Activated CD4-positive, CD25-positive, alpha-beta regulatory T cell (primary cell): ENCODE data around the gene SLCO6A1.
"Not testable (repeated sequence)": the region's sequence is repeated elsewhere in the genome, so short reads cannot be mapped to it uniquely, and the experiment has no call there.

Experiments used
- DNase-seq, 4 experiments: peaks; one replicate each; lab custom pipeline; 2025; lab: John Stamatoyannopoulos, UW

The SLCO6A1 gene, protein sequence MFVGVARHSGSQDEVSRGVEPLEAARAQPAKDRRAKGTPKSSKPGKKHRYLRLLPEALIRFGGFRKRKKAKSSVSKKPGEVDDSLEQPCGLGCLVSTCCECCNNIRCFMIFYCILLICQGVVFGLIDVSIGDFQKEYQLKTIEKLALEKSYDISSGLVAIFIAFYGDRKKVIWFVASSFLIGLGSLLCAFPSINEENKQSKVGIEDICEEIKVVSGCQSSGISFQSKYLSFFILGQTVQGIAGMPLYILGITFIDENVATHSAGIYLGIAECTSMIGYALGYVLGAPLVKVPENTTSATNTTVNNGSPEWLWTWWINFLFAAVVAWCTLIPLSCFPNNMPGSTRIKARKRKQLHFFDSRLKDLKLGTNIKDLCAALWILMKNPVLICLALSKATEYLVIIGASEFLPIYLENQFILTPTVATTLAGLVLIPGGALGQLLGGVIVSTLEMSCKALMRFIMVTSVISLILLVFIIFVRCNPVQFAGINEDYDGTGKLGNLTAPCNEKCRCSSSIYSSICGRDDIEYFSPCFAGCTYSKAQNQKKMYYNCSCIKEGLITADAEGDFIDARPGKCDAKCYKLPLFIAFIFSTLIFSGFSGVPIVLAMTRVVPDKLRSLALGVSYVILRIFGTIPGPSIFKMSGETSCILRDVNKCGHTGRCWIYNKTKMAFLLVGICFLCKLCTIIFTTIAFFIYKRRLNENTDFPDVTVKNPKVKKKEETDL

DNA sequence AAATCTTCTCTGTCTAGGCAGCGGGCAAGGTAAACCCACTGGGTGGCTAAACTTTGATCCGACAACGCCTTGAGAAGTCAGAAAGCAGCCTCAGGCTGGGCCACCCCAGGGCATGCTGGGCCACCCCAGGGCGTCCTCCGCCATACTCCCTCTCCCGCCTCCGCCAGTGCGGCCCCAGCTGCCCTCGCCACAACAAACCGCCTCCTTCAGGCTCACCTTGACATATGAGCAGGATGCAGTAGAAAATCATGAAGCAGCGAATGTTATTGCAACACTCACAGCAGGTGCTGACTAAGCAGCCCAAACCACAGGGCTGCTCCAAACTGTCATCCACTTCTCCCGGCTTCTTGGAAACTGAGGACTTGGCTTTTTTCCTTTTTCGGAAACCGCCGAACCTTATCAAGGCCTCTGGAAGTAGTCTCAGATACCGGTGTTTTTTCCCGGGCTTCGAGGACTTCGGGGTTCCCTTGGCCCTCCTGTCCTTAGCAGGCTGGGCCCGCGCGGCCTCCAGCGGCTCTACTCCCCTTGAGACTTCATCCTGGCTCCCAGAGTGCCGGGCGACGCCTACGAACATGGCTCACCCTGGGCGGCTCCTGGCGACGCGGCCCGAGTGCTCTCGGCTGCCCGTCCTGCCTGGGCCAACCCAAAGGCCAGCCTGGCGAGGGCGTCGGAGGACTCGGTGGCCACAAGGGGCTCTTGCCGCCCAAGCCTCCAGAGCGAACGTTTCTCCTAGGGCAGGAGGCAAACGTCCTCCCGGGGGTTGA lies at the start of gene SLCO6A1:
SLCO6A1 (minus strand) TSS at position 731 of the 764 bp plus-strand sequence; CDS start at position 574, 157 bp downstream.
- DNase-seq = no peak

DNA sequence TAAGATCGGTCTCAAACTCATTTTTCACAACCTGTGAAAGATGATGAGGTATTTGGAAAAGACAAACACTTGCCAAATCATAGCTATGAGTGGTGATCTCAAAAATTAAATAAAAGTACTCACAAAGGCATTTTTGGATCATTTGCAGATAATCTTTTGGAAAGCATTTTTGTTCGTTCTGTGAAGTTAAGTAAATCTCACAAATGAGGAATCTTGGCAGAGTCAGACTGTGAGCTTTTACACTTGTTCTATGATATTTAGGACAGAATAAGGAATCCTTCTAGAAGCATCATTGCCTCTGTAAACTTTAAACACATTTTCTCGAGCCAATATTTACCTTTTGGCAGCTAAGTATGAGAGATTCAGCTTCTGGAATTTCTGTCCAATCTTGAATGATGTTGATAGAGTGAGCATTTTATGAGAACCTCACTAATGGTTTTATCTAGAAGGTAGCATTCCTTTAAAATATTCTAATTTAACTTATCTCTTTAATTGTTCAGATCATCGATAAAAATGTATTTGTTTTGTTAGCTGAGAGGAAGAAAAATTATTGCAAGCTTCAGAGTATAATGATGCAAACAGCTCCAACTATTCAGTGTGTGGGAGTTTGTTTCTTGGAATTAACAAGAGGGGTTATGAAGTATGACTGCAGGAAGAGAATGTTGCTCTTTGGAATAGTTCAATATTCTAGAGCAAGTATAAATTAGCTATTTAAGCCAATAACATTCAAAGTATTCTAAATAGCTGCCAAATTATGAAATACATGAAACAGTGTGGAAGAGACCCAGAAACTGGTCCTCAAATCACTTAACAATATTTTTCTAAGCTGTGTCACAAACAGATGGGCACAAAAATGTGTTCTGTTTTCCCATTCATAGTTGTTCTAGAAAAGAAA lies 48.6 kb upstream of the SLCO6A1 start:
- DNase-seq = no peak

DNA sequence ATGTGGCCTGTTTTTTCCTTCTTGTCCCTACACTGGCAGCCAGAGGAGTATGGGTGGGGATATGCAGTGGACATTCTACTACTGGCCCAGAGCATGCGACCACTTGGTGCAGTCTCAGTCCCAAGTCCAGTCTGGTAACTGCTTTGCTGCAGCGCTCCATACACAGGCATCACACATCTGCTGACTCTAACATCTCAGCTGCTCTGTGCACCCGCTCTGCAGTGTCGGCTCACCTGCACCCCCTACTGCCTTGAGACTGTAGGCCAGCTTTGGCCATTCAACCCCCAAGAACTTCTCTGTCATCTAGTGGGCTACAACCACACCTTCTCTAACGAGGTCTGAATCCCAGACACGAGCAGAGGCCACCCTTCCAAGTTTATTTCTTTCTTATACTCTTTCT lies 46.4 kb upstream of the SLCO6A1 start:
- no peak for DNase-seq

DNA sequence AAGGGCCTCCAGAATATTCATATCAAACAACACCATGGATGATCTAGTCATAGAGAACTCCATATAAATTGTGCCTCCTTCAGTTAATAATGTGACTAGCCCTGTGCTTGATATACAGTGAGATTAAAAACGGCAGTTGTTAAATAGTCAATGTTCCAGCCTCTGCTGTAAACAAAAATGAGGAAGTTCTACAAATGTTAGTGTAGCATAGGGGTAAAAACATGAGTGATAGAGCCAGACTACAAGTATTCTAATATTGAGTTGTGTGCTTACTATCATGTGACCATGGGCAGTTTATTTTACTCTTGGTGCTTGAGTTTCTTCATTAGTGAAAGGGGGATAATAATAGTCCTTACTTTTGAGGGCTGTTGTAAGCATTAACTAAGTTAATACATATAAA lies 43.3 kb upstream of the SLCO6A1 start:
- no peak for DNase-seq

DNA sequence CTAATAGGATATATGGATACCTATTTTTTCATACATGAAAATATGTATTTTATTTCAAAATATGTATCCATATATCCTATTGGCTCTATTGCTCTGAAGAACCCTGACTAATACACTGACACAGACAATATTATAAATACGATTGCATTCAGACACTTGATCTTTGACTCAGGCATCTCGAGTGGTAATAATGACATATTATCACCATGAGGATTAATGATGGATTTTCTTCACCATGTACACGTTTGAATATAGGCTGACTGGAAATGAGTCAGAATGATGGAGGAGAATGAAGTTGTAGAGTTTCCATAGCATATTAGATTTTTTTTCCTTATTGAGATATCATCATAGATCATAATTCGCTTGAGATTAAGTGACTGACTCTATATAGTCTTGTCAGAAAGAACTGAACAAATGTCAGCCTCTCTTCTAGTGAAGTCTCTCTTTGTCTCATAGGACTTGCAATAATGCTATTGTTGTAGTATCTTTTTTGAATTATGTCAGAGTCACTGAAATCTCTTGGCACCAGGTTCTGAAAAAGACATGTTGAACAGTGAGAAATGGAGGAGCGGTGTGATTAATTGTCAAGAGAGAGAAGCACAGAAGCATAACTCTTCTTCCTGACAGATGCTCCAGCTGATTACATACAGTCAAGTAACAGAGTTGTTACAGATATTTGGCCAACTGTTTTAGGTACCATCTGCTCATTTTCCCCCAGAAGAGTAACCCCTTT lies 41.4 kb upstream of the SLCO6A1 start:
- DNase-seq = no peak

DNA sequence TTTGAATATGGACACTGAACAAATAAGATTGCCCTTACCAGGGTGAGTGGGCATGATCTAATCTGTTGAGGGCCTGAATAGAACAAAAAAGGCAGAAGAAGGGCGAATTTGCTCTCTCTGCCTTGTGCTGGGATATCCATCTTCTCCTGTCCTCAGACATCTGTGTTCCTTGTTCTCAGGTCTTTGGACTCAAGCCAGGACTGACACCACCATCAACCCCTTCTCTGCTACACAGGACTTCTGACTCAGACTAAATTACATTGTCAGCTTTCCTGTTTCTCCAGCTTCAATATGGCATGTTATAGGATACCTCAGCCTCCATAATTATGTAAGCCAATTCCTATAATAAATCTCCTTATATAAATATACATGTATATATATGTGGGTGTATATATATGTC lies 40.8 kb upstream of the SLCO6A1 start:
- no peak for DNase-seq

DNA sequence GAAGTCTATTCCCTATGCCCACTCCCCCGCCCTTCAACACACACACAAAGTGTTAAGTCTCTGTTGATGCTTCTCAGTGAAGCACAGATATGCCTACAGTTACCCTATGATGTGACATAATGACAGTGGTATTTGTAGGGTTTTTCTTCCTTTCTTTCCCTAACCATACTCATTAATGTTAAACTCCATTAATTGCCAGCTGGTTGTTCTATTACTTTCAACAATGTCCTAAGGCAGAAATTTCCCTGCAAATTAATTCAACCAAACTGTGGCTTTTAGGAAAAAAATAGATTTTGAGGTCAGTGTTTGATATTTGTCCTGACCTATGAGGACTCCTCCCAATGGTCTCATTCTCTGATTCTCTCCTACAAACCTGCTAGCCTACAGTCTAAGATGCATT lies 38.2 kb upstream of the SLCO6A1 start:
- no peak for DNase-seq

DNA sequence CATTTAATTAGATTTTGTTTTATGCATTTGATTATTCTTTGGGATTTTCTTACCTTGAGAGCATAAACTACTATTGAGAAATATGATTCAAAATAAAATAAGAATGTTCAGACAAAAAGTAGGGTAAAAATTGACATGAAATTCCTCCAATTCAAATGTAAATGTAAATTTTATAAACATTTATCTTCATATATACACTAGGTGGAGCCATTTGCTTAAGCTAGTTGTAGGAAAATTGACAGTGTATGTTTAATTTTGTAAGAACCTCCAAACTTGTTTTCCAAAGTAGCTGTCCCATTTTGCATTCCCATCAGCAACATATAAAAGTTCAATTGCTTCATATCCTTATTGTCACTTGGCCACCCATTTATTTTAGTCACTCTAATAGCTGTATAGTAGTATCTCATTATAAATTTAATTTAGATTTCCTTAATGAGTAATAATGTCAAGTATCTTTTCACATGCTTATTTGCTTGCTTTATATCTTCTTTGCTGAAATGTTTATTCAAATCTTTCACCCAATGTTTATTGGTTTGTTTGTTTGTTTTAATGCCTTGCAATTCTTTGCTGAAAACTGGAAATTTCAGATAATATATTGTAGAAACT lies 37.6 kb upstream of the SLCO6A1 start:
- no peak for DNase-seq

DNA sequence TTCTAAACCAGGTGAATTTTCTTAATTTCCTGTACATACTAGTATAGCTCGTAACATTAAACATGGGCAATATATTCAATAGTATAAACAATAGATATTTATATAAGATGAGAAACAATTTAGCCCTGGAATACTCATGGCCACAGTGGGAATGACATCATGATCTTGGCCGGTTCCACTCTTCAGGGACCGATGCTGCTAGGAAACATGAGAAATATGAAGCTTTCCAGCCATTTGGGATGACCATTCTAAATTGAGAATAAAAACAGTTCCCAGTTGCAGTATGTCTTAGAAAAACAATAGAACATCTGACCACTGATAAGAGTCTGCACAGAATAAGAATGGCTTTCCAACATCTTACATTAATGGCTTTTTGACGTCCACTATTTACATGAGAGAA lies 33.3 kb upstream of the SLCO6A1 start:
- no peak for DNase-seq

DNA sequence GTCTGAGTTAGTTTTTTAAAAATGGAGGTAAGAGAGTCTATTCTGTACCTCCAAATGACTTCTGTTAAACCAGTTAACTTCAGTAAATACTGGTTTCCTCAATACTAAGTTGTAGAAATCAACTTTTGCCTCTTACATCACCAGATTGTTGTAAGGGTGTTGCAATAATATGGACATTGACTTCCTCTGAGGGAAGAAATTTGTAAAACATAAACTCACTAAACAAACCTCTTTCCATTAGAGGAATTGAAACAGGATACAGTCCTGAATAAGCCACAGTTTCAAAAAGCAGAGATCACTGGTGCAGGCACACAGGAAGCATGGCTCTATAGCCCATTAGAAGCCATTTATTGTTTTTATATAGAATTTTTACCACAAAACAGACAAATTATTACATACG lies 32.7 kb upstream of the SLCO6A1 start:
- DNase-seq = no peak

DNA sequence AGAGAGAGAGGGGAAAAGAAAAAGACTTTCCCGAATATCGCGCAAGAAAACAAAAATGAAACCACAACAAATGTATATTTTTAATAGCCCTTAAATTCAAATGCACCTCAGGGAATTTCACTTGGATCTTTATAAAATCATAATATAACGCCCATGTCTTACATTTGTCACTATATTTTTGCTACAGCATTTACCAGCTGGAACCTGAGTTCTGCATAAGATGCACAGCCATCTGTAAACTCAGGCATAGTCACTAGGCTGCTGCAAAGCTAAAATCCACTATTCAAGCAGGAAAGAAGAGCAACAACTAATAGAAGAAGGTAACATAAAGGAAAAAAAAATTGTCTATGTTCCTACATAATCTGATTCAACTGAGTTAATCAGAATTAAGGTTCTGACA lies 30.6 kb upstream of the SLCO6A1 start:
- DNase-seq = no peak

DNA sequence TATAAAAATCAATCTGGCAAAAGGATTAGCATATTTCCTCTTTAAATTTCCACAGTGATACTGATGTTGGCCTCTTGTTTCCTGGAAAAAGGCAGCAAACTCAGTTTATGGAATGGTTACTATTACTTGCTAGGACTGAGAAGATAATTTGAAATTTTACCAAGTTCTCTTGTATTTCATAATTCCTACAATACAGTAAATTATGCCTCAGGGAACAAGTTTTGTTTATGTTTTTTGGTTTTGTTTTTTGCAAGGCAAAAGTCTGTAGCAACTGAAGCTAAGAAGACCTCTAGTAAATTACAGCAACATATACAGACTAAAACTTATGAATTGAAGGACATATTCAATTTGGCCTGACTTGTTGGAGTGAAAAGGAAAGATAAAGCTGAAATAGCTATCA lies 30.2 kb upstream of the SLCO6A1 start:
- DNase-seq = no peak

DNA sequence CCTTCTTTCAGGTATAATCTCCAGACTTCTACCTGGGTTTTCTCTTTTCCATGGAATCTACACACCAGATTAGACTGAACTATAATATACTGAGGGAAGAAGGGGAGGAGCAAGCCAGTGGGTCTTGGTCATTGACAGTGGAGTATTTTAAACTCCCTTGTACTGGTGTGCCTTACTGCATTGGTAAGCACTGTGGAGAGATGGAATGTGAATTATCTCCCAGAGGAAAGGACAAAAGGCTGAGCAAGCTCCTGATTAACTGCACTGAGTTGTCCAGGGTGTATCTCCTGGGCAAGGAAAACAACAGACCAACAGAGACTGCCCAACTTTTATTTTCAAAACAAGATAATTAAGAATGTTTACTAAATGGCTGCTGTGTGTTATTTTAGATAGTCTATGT lies 29.8 kb upstream of the SLCO6A1 start:
- DNase-seq = no peak

DNA sequence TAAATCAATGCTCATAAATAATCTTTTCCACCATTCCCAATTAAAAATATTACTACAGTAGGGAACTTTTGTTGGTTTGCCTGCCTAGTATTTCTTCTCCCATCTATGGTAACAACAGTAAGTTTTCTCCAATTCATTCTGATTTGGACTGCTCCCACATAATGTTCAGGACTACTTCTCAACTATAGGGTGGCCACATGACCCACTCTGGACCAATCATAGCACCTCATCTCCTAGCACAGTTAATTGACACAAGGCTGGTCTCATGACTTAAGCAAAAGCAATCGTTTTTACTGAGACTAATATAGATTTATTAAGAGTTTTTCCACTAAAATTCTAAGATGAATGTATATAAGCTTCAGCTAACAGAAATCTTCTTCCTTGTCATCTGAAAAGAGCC lies 28.7 kb upstream of the SLCO6A1 start:
- no peak for DNase-seq

DNA sequence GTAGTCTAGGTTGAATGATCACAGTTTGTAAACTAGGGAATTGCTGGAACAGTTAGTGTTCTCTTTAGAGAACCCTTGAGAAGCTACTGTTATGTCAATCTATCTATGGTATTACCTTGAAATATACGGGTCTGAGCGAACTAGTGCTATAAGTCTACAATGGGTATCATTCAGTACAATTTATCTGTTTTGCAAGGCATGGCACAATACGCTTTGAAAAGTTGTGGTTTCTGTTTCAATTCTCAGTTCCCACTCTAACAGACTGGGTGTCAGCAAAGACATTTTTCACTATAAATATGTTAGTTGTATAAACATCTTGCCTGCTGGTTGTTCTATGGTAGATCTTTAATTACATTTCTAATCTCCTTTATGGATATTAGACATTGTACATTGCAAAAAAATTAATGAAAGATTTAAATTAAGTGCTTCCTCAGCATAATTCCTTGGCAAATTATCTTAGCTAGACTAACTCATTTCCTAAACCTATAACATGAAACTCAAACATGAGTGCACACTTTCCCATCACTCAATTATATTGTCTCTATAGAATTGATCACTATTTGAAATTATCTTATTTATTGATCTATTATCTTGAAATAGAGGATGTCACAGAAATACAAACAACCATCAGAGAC lies 24.9 kb upstream of the SLCO6A1 start:
- no peak for DNase-seq

DNA sequence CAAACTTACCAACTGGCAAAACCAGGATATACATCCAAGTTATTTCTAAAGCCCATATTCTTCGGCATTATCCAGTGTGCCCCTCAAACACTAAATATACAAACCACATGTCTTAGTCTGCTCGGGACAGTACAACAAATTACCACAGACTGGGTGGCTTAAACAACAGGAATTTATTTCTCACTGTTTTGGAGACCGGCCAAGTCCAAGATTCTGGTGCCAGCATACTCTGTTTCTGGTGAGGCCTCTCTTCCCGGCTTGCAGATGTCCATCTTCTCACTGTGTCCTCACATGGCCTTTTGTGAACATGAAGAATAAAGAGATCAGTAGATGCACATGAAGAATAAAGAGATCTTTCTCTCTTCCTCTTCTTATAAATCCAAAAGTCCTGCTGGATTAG lies 12.9 kb upstream of the SLCO6A1 start:
- no peak for DNase-seq

DNA sequence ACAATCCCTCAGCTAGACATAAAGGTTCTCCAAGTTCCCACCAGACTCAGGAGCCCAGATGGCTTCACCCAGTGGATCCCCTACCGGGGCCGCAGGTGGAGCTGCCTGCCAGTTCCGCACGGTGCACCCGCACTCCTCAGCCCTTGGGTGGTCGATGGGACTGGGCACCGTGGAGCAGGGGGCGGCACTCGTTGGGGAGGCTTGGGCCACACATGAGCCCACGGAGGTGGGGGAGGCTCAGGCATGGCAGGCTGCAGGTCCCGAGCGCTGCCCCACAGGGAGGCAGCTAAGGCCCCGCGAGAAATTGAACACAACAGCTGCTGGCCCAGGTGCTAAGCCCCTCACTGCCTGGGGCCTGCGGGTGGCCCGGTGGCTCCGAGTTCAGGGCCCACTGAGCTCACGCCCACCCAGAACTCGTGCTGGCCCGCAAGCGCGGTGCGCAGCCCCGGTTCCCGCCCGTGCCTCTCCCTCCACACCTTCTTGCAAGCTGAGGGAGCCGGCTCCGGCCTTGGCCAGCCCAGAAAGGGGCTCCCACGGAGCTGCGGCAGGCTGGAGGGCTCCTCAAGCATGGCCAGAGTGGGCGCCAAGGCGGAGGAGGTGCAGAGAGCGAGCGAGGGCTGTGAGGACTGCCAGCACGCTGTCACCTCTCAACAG lies 7.4 kb downstream of the SLCO6A1 start:
- DNase-seq = not testable (repeated sequence)

DNA sequence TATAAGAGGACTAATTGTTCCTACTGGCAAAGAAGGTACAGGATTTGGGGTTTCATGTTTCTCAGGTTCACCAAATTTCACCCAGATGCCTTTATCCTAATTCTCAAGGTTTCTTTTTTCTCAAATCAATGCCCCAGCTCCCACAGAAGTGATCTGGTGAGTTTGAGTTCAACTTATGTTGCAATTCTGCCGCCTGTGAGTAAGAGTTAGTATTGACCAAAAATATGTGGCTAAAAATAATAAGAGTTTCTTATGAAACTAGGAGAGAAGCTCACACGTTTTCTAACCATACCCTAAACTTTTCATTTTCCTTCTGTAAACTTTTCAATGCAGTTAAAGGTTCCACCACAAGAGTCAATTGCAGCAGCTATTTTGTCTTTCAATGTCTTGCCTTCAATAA lies 15.1 kb downstream of the SLCO6A1 start:
- no peak for DNase-seq

DNA sequence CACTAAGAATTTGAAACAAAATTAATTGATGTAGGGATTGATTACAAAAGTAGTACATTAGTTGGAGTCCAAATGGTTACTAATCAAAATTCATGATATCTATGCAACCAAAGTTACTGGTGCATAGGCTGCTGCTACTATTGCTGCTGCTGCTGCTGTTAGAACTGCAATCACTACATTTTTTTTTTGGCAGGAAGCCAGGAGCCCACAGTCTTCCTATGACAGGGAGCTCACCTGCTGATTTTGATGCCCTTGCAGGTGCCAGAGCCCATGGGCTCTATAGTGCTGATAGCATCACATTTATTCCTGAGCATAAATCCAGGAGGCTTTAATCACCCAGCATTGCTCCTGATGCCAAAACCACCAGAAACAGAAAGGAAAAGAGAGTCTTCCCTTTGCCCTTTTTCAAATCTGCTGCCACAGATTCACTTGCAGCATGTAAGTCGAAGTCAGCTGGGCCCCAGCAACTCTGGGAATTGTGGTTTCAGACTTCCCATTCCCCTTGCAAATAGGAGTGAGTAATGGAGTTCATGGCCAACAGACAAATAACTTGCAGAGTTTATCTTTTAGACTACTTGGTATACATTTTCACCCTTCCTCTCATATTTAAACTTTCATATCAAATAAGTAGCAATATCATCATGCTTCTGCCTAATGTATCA lies 17.6 kb downstream of the SLCO6A1 start:
- DNase-seq = no peak
